NB4 (cell line): ENCODE measurements around the gene MPZ.

Experiments used
- CTCF ChIP-seq: IDR thresholded peaks from one replicate; pipeline ENCODE4 v1.5.1; 2012; ENCODE audit warnings: low read depth, low read length
- MAX ChIP-seq: IDR thresholded peaks from 2 replicates; pipeline ENCODE4 v1.6.1; 2011; ENCODE audit warnings: low read depth, low read length
- MYC ChIP-seq: IDR thresholded peaks from 2 replicates; pipeline ENCODE4 v1.6.1; 2011; ENCODE audit warnings: low read depth, low read length
- POLR2A ChIP-seq: IDR thresholded peaks from 2 replicates; pipeline ENCODE4 v1.6.1; 2011; ENCODE audit warnings: mild to moderate bottlenecking; ENCODE audit not compliant: insufficient read length; ENCODE audit errors: extremely low read depth

GRCh38 chr1:161258439-161259344 is 51.1 kb downstream of the MPZ start, which contains the start of gene PCP4L1:
- TF ChIP-seq CTCF (no peak), MYC (no peak), POLR2A (no peak), MAX (no peak)
